GM21528 (cell line): Measurements from ENCODE around the gene GAK.

Experiments used
- ATAC-seq: cut with Tn5 transposase; IDR thresholded peaks from one replicate; pipeline ENCODE4 v1.9.1; 2021; ENCODE audit warnings: mild to moderate bottlenecking, moderate library complexity; ENCODE audit not compliant: unreplicated experiment, low FRiP score

The GAK gene

DNA sequence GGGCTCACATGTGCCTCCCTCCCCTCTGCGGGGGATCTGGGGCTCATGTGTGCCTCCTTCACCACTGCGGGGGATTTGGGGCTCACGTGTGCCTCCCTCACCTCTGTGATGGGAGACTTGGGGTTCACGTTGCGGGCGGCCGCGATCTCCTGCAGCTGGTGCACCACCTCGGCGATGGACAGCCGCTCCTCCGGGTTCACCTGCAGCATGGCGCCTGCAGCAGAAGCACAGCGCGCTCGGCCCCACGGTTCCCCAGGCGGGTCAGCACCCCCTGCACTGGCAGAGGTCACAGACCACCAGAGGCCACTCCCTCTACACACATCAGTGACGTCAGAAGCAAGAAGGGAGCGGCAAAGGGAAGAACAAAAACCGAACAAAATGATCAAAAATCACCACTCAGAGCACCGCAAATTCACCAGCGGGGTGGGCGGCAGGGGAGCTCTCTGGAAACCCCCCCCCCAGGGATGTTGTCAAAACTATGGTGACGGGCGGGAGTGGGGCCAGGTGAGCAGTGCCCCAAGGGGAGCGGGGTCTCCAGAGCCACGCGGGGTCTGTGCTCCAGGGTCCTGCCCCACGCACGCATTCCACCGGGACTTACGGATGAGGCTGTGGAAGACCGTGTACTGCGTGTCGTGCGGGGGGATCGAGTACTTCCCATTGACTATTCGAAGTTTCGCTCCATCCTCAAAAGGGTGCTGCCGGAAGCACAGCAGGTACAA is 38.7 kb downstream of the GAK start:
- no peak for ATAC-seq

DNA sequence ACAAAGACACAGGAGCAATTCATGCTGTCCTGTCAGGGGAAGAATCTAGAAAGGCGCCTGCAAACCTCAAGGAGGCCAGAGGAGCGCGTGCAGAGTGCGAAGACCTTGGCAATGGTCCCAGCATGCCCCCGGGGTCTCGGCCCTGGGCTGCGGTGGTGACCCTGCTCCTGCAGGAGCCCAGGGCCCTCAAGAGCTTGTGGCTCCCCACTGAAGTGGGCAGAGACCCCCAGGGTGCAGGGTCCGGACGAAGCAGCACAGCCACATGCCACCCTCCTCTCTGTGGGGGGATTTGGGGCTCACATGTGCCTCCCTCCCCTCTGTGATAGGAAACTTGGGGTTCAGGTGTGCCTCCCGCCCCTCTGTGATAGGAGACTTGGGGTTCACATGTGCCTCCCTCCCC is 39.3 kb downstream of the GAK start:
- ATAC-seq: no peak

DNA sequence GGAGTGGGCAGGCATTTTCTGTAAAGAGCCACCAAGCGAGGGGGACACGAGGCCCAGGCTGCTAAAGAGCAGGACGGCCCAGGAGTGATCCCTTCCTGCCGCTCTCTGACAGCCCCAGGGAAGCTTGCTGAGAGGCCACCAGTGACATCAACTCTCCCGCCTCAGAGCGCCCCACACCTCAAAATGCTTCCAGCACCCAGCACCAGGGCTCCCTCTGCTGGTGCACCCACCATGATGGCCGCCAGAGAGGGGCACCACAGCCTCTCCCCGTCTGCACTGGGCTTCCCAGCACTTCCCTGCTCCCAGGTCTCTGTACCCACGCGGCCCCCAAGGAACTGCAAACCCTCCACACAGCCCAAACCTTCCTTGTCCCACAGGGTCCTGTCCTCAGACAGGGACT is 40.4 kb downstream of the GAK start:
- no peak for ATAC-seq

DNA sequence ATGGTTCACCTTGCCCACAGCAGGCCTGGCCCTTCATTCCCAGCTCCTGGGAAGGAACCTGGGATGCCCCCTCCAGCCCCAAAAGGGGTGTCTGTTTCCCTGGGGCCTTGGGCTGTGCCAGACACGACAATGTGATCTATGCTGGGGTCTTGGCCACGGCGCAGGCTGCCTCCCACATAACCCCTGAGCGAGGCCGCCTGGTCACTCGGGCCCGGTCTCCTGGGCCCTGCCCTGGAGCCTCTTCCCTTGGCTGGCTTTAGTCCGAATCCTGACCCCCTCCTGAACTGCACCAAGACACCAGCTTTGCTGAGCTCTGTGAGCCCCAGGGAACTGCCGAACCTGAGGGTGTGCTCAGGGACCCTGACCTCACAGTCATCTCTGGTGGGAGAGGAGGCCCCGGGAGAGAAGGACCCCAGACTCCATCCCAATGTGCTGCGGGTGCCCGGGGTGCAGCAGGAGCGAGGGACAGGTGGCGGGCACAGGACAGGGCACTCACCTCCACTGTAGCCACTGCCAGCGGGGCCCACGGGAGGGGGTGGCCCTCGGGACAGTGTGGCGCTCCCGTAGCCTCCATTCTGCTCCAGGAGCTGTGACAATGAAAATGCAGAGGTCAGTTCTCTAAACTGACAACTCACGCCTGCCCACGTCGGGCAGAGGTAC is 42.0 kb downstream of the GAK start:
- no peak for ATAC-seq

DNA sequence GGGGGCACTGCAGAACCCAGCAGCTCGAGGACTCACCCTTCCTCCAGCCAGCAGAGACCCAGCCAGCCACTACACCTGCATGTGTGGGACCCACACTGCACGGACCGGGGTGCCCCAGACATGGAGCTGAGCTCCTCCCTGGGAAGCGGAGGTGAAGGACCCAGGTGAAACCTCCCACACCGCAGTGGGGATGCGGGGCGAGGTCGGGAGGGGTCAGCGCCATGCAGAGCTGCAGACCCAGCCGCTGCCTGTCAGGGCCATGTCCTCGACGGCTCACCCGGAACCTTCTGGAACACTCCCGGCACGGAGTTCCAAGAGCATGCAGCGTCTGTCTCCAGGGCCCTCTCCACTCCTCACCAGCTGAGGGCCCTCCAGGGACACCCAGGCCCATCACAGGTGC is 42.6 kb downstream of the GAK start:
- ATAC-seq: no peak

DNA sequence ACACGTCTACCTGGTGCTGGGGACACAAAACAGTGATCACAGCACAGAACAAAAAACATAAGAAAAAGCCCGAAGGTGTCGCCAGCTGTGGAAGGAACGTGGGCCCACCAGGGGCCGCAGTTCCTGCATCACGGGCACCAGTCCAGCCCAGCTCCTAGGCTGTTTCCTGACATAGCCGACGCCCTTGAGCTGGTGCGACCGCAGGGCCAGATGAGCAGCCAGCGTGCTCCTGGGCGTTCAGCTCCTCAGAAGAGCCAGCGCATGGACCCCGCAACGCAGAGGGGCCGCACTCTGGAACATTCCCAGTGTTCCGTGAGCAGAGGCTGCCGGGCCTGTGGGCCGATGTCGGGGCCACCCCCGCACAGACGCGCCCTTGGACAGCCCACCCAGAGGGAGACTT is 44.1 kb downstream of the GAK start:
- no peak for ATAC-seq

DNA sequence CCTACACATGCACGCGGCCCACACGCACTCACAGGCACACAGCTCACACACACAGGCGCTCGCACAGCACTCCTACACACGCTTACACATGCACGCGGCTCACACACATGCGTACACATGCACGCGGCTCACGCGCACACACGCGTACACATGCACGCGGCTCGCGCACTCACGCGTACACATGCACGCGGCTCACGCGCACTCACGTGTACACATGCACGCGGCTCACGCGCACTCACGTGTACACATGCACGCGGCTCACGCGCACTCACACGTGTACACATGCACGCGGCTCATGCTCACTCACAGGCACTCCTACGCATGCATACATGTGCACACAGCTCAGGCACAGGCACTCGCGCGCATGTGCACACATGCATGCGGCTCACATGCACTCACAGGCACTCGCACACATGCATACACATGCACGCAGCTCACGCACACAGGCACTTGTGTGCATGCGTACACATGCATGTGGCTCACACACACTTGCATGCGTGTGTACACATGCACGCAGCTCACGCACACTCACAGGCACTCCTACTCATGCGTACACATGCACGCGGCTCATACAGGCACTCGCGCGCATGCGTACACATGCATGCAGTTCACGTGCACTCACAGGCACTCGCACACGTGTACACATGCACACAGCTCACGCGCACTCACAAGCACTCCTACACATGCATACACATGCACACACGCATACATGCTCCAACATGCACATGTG is 44.9 kb downstream of the GAK start:
- no peak for ATAC-seq

DNA sequence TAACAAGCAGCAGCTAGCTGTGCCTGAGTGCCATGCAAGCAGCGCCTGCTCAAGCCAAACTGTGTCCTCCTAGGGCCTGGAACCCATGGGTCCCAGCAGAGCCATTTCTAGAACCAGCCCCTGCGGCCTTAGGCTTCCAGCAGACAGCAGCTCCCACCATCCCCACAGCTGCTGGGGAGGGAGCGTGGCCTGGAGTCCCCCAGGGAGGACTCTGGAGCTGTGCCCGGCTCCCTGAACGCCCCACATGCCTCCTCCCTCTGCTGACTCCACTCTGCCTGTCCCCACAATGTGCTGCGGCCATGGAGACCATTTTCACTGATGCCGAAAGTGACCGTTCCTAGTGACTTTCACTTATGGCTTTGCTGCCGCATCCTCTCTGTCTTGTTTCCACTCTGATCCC is 45.9 kb downstream of the GAK start:
- no peak for ATAC-seq

DNA sequence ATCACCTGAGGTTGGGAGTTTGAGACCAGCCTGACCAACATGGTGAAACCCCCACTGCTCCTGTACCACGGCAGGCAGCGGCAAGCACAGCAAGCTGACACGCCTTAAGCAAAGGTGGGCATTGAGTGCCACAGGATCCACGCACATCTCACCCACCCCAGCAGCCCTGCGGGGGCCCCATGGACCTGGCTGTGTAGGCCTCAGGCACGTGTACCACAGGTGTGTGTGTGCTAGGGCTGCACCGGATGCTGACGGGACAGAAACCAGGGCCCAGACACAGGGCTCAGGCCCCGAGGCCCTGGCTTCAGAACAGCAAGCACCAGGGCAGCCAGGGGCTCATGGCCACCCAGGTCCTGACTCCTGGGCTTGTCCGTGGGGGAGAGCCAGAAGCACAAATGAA is 46.8 kb downstream of the GAK start:
- no peak for ATAC-seq

DNA sequence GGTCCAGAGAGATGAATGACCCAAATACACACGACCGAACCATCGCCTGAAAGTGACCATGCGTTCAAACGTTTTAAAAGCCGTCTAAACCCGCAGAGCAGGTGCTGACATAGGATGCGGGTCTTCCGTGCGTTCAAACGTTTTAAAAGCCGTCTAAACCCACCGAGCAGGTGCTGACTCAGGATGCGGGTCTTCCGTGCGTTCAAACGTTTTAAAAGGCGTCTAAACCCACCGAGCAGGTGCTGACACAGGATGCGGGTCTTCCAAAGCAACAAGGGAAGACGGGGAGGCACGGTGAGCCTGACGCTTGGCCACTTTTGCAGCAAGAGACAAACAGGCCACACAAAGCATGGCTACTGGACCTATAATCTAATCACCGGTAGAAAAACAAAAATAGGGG is 47.2 kb downstream of the GAK start:
- no peak for ATAC-seq

DNA sequence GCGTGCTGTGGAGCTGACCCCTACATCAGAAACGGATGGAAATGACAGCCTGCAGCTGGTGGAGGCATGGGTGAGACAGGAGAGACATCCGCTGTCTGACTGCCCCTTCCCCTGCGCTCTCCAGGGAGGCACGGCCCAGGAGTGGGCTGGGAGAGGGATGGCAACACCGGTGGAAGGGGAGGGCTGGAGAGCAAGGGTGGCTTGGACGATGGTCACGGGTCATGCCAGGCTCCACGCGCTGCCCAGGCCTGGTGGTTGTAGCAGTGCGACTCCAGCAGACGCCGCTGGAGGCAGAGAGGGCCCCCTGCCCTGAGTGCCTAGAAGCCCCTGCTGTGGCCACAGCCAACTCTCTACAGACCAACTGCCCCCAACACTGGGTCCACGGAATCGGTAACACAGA is 47.9 kb downstream of the GAK start:
- ATAC-seq: no peak

DNA sequence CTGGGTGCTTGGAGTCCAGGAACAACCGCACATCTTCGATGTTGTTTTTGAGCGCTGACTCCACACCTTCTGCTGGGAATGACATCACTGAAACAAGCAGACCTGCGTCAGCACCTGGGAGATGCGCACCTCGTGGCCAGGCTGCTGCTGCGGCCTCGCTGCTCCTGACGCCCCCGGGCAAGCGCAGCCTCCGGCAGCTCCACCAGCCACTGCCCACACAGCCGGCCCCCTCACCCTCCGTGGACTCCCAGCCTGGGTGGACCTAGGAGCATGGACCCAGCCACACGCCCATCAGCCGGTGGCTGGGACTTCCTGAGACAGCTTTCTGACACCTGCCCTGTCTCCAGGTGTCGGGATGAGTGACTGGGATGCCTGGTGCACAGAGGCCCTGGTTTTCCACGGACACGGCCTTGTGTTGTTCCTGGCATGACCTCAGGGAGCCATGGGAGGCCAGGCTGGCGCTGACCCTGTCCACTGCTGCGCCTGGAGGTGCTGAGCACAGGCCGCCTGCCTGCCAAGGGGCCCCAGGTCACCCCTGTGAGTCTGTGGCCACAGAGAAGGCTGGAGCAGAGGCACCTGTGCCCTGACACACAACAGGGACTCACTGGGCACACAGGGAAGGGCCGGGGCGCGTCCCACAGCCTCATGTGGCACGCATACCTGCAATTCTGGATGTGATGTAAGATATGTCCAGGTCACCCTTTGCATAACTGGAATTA is 48.6 kb downstream of the GAK start:
- ATAC-seq: no peak

DNA sequence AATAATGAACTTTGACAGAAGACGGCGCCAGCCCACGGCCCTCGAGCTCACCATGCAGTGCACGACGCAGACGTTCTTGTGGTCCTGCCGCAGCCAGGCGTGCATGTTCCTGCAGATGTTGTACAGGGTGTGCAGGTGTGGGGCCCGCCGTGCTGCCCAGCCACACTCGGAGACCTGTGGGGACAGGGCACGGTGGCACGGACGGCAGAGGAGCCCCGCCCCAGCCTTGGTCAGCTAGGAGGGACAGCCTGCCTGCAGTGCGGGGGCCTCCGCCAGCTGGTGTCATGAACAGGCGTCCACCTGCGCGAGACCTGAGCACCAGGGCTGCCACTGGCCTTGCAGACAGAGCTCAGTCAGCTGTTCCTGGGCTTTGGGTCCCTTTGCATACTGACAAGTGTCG is 49.5 kb downstream of the GAK start:
- ATAC-seq: no peak

DNA sequence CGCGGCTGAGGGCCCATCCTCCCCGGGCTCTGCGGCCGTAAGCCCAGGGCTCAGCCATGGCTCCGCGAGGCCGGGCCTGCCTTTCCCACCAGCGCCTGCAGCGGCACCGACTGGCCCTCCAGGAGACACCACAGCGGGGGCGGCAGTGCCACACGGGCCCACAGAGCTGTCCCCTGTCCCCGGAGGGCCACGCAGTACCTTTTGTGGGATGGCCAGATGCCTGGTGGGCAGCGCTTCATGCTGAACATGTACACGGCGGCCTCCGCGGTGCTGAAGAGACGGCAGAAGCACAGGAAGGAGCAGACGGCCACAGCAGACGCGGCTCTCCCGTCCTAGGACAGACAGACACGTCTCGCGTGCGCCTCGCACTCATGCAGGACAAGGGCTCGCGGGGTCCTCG is 50.4 kb downstream of the GAK start:
- no peak for ATAC-seq

DNA sequence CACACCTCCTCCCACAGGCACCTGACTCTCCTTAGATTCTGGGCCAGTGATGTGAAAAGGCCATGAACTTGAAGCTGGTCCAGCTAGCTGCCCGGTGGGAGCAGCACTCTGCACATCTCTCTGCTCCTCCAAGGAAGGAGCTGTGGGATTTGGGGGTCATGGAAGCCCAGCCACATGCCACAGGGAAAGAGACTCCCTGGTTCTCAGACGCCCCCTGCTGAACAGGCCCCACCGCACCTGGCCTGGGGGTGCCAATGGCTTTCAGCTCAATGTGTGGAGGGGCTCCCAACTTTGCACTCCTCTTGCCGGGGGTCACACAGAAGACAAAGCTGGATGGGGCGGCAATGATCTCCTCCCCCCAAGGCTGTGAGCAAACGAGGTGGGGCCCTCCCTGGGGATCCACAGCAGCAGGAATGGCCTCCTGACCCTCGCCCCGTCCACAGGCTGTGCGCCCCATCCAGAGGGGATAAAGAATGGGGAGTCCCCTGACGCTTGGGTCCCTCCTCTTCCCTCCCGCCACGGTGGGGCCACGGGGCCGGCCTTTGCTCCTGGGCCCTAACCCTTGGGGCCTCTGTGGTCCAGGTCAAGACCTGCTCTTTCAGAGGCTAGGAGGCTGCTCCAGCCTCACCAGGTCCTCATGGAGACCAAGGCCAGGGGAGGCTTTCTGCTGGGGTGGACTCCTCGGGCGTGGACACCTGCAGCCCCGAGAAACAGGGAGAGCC is 51.3 kb downstream of the GAK start:
- no peak for ATAC-seq

DNA sequence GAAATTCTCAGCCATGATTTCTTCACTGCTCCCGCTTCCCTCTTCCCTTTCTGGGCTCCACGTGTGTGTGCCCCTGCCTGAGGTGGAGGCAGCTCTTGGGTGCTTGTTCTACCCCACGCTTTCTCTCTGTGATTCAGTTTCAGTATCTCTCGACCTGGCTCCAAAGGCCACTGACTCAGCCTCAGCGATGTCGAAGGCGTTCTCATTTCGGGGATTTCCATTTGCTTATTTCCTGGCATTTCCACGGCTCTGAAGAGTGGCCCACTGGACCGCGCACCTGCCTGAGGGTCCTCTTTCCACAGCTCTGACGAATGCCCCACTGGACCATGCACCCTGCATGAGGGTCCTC is 52.4 kb downstream of the GAK start:
- no peak for ATAC-seq

DNA sequence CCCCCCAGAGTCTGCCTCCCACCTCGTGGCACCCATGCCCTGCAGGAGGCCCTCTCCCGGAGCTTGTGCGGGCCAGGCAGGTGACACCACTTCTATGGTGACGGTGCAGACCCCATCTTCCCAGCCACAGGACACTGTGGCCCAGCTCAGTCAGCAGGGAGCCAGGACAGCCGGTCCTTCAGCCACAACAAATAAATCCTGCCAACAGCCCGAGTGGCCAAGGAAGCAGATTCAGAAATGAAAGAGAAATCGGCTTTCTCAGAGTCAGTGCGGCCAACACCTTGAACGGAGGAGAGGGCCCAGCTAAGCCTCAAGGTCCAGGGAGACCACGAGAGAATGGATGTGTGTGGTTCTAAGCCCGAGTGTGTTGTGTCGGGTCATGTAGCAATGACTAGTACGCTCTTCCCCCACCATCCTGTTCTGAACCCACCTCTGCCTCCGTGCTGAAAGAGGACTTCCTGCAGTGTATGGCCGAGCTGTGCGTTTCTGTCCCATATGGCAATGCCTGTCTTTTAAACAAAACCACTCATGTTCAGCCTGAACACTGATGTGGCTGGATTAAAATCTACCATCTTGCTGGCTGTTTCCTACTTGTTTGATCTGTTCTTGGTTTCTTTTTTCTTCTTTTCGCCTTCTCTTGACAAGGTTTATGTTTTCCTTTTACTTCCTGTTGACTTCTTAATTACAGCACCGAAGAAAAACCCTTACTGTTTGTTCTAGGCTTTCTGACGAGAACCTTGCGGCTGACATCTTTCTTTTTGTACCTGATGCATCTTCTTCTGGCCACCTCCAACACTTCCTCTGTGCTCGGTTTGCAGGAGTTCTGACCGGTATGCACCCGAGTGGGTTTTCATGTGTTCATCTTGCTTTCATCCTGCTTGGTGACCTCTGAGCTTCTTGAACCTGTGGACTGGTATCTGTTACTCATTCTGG is 53.1 kb downstream of the GAK start:
- no peak for ATAC-seq

DNA sequence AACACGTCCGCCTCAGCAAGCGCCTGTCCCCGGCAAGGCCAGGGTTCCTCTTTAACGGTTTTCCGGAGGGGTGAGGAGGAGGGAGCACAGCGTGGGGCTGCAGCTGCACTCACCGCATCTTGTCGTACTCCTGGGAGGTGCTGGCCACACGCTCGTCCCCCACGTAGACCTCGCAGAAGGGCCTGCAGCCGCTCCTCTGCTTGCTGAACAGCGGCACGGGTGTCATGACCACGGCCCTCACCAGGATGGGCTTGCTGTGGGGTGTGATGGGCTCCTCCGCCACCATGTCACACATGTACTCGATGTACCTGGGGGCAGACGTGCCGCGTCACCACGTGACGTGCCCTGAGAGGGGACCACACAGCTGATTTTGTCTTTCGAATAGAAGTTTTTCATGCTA is 54.6 kb downstream of the GAK start:
- no peak for ATAC-seq

DNA sequence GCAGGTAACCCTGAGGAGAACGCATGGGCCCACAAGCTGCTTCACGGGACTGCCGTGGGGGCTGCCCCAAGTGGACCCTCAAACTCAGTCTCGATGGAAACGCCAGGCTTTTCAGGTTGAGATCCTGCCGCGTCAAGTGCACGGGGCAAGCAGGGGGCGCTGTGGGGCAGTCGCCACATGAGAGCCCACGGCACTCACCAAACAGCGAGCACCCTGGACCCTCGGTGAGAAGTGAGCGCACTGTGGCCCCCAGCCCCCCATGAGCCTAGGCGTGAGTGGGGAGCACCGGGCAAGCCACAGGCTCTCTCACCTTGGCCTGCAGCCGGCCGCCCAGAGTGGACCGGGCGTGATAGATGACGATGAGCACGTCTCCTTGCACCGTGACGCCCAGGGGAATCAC is 55.3 kb downstream of the GAK start:
- ATAC-seq: no peak
